SW480 (cell line): Measurements from ENCODE around the gene EME1.
"Not testable (repeated sequence)": the region's sequence is repeated elsewhere in the genome, so short reads cannot be mapped to it uniquely, and the experiment has no call there.

ENCODE experiments used
- DNase-seq: peaks from one replicate; pipeline ENCODE4 v3.0.0-alpha.2; 2016; ENCODE audit warnings: low spot score

EME1 gene

DNA sequence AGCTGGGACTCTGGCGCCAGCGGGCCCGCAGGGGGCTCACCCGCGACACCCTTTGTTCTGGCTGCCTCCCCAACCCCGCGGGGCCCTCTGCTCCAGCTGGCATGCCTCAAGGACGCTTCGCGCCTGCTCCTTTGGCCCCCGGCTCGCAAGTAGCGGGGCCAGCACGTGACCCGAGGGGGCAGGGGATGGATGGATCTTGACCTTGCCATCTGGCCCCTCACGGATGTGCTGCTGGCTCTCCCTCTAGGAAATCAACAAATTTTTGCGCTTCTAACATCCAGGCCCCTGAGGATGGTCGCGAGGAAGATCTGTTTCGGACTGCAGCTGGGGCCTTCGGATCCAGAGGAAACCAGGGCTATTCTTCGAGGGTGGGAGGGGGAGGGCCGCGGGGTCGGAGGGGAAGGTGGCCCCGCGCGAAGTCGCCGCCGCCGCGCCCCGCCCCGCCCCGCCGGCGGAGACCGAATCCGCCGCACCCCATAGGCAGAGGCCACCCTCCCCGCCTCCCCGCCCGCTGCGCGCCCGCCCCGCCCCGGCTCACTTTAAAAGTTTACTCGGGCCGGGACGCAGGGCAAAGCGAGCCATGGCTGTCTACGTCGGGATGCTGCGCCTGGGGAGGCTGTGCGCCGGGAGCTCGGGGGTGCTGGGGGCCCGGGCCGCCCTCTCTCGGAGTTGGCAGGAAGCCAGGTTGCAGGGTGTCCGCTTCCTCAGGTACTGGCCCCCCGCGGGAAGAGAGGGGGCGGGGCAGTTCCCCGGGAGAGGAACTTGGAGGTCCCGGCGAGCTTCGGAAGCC, 52.8 kb downstream of the EME1 start, which contains the start of gene ACSF2:
Gene ACSF2 (plus strand): TSS at position 537 of the 790 bp plus-strand sequence. CDS start 44 bp downstream, at position 581.
- DNase-seq = peak; percentile 27

DNA sequence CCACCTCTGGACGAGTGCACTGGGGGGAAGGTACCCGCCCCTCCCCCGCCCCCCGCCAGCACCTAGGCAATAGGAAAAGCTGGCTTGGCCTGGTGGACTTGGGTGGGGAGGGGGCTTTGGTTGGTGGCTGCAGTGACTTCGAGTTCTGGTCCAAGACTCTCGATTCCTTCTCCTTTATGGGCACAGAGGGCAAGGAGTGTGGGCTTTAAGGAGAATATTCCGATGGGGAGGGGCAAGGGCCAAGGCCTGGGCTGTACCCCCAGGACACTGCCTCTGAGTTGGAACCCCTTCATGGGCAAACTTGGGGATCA, 53.4 kb downstream of the EME1 start:
- DNase-seq = no peak

DNA sequence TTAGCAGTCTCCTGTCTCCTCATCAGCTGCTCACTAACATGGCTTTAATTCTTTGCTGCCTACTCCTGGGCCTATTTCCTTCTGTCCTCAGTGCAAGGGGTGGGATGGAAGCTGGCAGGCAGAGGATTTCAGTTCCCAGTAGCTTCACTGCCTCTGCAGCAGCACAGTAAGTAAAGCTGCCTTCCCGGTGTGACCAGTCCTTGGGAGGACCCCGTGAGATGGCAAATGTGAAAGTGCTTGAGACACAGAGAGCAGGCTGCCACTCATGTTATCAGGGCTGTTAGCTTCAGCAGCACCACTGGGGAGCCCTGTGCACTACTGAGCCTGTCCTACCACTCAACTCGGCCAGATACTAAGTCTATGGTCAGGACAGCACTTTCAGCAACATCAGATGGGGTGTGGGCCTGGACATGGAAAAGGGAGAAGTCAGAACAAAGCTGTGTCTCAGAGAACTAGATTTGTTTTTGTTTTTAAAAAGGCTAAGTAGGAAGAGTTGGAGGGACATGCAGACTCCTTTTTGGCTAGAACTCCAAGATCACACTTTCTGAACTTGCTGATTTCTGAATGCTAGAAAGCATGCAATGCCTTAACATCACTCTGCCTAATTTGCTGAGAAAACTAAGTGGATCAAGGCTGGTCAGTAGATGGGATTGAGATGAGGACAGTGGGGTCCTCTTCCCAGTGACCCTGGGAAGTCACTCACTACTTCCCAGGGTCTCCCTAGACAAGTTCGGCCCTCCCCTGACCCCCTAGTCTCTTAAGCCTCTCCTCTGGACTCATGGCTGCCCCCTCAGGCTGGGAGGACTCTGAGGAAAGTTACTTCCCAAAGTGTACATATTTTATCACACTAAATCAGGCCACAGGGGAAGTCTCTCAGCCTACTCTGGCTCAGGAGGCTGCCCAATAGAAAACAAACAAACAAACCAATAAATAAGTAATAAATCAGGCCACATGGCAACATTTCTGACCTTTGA, 54.1 kb downstream of the EME1 start:
- peak; percentile 61 for DNase-seq

DNA sequence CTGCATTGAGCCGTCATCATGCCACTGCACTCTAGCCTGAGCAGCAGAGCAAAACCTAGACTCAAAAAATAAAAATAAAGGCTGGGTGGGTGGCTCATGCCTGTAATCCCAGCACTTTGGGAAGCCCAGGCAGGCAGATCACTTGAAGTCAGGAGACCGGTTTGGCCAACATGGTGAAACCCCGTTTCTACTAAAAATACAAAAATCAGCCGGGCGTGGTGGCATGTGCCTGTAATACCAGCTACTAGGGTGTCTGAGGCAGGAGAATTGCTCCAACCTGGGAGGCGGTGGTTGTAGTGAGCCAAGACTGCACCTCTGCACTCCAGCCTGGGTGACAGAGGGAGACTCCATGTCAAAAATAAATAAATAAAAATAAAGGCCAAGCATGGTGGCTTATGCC, 55.1 kb downstream of the EME1 start:
- DNase-seq = not testable (repeated sequence)

DNA sequence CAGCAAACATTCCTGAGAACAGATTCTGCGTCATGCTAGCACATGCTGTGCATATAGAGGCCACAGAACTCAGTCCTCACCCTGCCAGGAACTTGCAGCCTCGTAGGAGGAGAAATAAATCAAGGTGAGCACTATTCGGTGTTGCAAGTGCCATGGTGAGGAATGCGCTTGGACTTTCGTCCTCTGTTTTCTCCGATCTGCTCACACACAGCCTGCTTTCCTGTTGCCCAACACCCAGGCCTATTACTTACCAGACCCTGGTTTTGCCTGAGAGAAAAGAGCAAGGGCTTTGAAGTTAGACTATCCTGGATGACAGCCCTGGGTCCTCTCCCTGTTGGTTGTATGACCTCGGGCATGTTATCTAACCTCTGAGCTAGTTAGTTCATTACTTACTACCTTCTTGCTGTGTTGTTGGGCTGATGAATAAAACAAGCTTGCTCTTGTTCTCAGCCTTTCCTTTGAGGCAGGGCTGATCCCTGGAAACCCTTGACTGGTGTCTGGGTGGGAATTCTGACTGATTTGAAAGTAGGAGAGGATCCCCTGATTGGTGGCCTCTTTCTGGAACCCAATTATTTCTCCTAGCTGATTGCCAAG, 55.9 kb downstream of the EME1 start:
- DNase-seq = no peak

DNA sequence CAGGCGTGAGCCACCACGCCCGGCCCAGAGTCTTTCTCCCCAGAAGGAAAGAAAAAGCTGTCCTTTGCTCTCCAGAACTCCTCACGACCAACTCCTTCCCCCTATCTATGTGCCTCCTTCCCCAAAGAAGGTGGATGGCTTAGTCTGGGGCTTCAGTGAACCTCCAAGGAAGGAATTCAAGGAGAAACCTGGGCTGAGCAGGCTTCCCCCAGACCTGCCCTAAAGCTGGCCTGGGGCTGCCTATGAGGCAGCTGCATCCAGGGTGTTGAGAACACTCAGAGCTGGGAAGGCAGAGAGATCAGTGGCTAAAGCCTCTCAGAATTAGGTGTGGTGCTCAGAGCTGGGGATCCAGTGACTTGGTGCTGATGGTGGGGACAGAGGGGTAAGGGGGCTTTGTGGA, 56.8 kb downstream of the EME1 start:
- DNase-seq = no peak
